A673 (cell line): Measurements from ENCODE around the gene TBC1D22A.

Experiments
- CTCF ChIP-seq: fragments of 300-800, 200-600 bp; sonication (generic); conservative IDR thresholded peaks from 2 replicates; pipeline ENCODE4 v1.5.1; 2017; ENCODE audit warnings: low read depth, mild to moderate bottlenecking, antibody characterized with exemption, low read length, moderate library complexity, mixed read lengths
- EZH2 ChIP-seq: fragments of 200-600 bp; sonication (generic); IDR thresholded peaks from 2 replicates; pipeline ENCODE4 v1.6.1; 2017; ENCODE audit warnings: borderline replicate concordance, low read depth, mild to moderate bottlenecking, mixed read lengths, antibody characterized with exemption, low read length; ENCODE audit not compliant: poor library complexity, severe bottlenecking

- TF ChIP-seq CTCF: no peak
- no peak for TF ChIP-seq EZH2
These were observed 140.8 kb downstream of the TBC1D22A start for GRCh38 chr22:46902998-46903916.
